Kidney (tissue), 14 donors: ENCODE data around the gene AFF3. TPM values are rescaled to one million over a fixed set of nuclear protein-coding genes. Genes with fewer than 3 reads are reported as not detected.

ENCODE experiments used
- DNase-seq, 5 donors: peaks; one replicate each; pipeline ENCODE4 v3.0.0-alpha.2; 2013 to 2020
- FAIRE-seq: peaks from 2 replicates; lab custom pipeline; 2012; peaks lifted over from hg19 to GRCh38; lab: Jason Lieb, UNC
- H3K27ac ChIP-seq, 2 donors: one replicate each; pipeline ENCODE4 v1.7.0; 2013; ENCODE audit warnings: low read depth in 2 of 2, low read length in 2 of 2, inconsistent platforms in 1 of 2
- H3K27me3 ChIP-seq: one replicate; pipeline ENCODE4 v1.7.1; 2013; ENCODE audit warnings: low read length, inconsistent platforms; ENCODE audit not compliant: control insufficient read depth, insufficient read depth
- H3K36me3 ChIP-seq, 3 donors: one replicate each; pipeline versions ENCODE4 v1.7.0 to v1.7.1; 2013; ENCODE audit warnings: low read length in 3 of 3, control low read depth in 1 of 3, inconsistent platforms in 1 of 3; ENCODE audit not compliant: insufficient read depth in 3 of 3, control insufficient read depth in 2 of 3
- H3K4me1 ChIP-seq, 3 donors: one replicate each; pipeline versions ENCODE4 v1.7.0 to v1.7.1; 2013; ENCODE audit warnings: low read length in 3 of 3, inconsistent platforms in 1 of 3, low read depth in 1 of 3; ENCODE audit not compliant: control insufficient read depth in 2 of 3, insufficient read depth in 2 of 3
- H3K4me3 ChIP-seq, 3 donors: one replicate each; pipeline versions ENCODE4 v1.7.0 to v1.8.1; 2013; ENCODE audit warnings: low read length in 3 of 3, control low read depth in 1 of 3, inconsistent platforms in 1 of 3
- H3K9ac ChIP-seq, 3 donors: one replicate each; pipeline versions ENCODE4 v1.7.0 to v1.7.1; 2013; ENCODE audit warnings: low read length in 3 of 3, control low read depth in 1 of 3, inconsistent platforms in 1 of 3
- H3K9me3 ChIP-seq, 3 donors: one replicate each; pipeline versions ENCODE4 v1.7.0 to v1.7.1; 2013; ENCODE audit warnings: low read length in 3 of 3, control low read depth in 1 of 3, inconsistent platforms in 1 of 3; ENCODE audit not compliant: control insufficient read depth in 2 of 3, insufficient read depth in 1 of 3
- intact Hi-C: fragments of 100-400 bp; cut with DNase I; formaldehyde crosslinking; loops from one replicate; pipeline ENCODE4 v1.11.1; 2022
- polyA plus RNA-seq: library from polyadenylated mRNA; stranded (reverse); fragments of 350-450 nt; fragmentation: Illumina TruSeq; extraction: RNeasy Lipid Tissue Mini Kit (QIAGEN cat#74804); gene quantifications from one replicate; pipeline ENCODE4 v1.2.3, GENCODE V29; 2014; ENCODE audit warnings: low read depth, low replicate concordance; ENCODE audit not compliant: insufficient read depth
- total RNA-seq: library from RNA; stranded (reverse); fragmentation: NEBNext Ultra II Directional; extraction: Animal tissue kit (Norgen Biotek cat#: 25700); gene quantifications from one replicate; pipeline ENCODE4 v1.2.1, GENCODE V29; 2021
- TF ChIP-seq, protein P1 (sequence below): IDR thresholded peaks from 3 replicates; pipeline ENCODE4 v1.5.1; 2012; ENCODE audit warnings: mild to moderate bottlenecking, moderate library complexity, borderline replicate concordance; ENCODE audit not compliant: insufficient read depth; ENCODE audit errors: extremely low read depth
- donor health status: control.
- donor health status: control.
- donor health status: control.
- donor health status: control.
- donor health status: control.
- donor health status: DM: yes; HTN: yes; CAD: no.
- donor health status: Normal renal cell carcinoma (clear cell type).

Gene AFF3
- total and polyA plus RNA-seq, 2 donors from 2014 or later = 0.65 to 11.0 TPM

DNA sequence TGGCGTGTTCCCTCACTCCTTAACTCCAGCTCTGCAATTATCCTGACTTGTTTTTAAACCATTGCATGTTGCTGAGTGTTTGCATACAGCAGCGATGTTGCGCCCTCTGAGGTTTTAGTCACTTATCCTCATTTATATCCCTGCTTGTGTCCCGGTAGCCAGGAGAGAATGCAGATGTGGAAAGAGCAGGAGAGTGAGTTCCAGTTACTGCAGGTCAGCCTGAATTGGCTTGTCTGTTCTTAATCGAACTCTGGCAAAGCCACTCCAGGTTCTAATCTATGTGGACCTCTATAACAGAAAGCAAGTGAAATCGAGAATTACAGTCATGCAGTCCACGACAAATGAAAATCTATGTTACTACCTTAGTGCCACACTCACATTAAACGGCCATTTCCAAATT is 357.4 kb downstream of the AFF3 start:
- H3K9me3 ChIP-seq = no peaks in the 10 kb centered on the region
- TF ChIP-seq, protein P1, sequence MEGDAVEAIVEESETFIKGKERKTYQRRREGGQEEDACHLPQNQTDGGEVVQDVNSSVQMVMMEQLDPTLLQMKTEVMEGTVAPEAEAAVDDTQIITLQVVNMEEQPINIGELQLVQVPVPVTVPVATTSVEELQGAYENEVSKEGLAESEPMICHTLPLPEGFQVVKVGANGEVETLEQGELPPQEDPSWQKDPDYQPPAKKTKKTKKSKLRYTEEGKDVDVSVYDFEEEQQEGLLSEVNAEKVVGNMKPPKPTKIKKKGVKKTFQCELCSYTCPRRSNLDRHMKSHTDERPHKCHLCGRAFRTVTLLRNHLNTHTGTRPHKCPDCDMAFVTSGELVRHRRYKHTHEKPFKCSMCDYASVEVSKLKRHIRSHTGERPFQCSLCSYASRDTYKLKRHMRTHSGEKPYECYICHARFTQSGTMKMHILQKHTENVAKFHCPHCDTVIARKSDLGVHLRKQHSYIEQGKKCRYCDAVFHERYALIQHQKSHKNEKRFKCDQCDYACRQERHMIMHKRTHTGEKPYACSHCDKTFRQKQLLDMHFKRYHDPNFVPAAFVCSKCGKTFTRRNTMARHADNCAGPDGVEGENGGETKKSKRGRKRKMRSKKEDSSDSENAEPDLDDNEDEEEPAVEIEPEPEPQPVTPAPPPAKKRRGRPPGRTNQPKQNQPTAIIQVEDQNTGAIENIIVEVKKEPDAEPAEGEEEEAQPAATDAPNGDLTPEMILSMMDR = no peak
- no peak overlapping the region for H3K9ac ChIP-seq
- no peaks in the 10 kb centered on the region for H3K36me3 ChIP-seq
- no peaks in the 10 kb centered on the region for H3K4me1 ChIP-seq
- no peak overlapping the region for H3K27ac ChIP-seq
- FAIRE-seq (no peak), DNase-seq (peak in 1 of 5 donors; percentile 7)
- no peak overlapping the region for H3K4me3 ChIP-seq
- H3K27me3 ChIP-seq = no peaks in the 10 kb centered on the region
- intact Hi-C loops = no loop called here

DNA sequence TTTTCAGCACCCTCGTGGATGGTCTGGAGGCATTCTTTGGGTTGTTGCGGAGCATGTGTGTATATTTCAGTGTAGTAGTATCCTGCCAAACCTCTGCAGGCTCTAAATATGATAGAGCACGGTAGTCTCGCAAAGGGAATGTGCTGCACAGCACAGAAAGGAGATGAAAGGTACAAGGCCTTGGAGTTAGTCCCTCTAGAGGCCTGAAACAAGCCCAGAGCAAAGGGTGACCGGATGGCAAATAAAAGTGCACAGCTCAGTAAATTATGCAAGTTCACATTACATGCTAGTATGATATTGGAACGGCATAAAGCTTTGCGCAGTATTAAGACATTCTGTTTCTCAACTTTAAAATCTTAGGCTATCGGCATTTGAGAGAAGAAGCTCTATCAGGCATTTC is 358.1 kb downstream of the AFF3 start:
- Histone ChIP-seq H3K9ac (no peak overlapping the region), H3K9me3 (no peaks in the 10 kb centered on the region), H3K27me3 (no peaks in the 10 kb centered on the region), H3K4me1 (no peaks in the 10 kb centered on the region), H3K4me3 (no peak overlapping the region), H3K27ac (no peak overlapping the region), H3K36me3 (no peaks in the 10 kb centered on the region)
- DNase-seq (no peak), FAIRE-seq (no peak)
- intact Hi-C loops = no loop called here
- TF ChIP-seq, protein P1 = no peak

DNA sequence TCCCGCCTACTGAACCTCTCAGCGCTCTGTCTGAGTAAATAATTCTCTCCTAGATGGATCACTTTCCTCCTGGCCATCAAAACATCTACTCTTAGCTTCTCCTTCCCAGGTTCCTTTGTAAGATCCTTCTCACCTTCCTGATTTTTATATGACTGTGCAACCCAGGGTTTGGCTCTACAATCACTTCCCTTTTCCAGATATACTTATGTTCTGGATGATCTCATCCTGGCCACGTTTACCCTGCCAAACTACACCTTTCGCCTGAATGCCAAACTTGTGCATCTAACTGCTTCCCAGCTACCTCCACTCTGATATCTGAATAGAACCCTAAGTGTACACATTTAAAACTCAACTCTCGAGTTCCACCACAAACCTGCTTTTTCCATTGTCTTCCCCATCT is 362.1 kb downstream of the AFF3 start:
- Histone ChIP-seq H3K27me3 (no peaks in the 10 kb centered on the region), H3K4me1 (no peaks in the 10 kb centered on the region), H3K4me3 (no peak overlapping the region), H3K36me3 (no peaks in the 10 kb centered on the region), H3K9me3 (peaks cover 0 to 7% (median 0%) of the 10 kb centered on the region in 3 donors), H3K9ac (no peak overlapping the region), H3K27ac (no peak overlapping the region)
- FAIRE-seq = no peak
- intact Hi-C loops = no loop called here
- no peak for DNase-seq
- TF ChIP-seq, protein P1 = no peak

DNA sequence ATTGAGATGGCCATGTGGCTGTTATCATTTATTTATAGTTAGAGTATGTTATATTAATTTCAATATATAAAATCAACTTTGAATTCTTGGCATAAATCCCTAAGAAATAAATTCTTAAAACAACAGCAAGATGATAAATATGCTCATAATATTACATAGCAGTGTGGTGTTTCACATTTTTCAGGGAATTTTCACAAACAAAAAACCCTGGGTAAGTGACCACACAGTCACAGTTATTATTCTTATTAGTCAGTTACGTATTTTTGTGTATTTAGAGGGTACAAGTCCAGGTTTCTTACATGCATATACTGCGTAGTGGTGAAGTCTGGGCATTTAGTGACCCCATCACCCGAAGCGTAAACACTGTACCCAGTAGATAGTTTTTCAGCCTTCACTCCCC is 363.1 kb downstream of the AFF3 start:
- Histone ChIP-seq H3K9ac (no peak overlapping the region), H3K27ac (no peak overlapping the region), H3K36me3 (no peaks in the 10 kb centered on the region), H3K27me3 (no peaks in the 10 kb centered on the region), H3K9me3 (peaks cover 0 to 7% (median 0%) of the 10 kb centered on the region in 3 donors), H3K4me3 (no peak overlapping the region), H3K4me1 (no peaks in the 10 kb centered on the region)
- TF ChIP-seq, protein P1 = no peak
- intact Hi-C loops = no loop called here
- FAIRE-seq (no peak), DNase-seq (no peak)
